Ascending aorta (tissue), 2 donors: Measurements from ENCODE around the gene ABCC3. TPM values are rescaled to one million over a fixed set of nuclear protein-coding genes. Genes with fewer than 3 reads are reported as not detected.
"Not testable (repeated sequence)": the region's sequence is repeated elsewhere in the genome, so short reads cannot be mapped to it uniquely, and the experiment has no call there.

Experiments
- DNase-seq, 2 donors: peaks; one replicate each; pipeline ENCODE4 v3.0.0-alpha.2; 2019; ENCODE audit warnings: low spot score in 2 of 2
- H3K27ac ChIP-seq, 2 donors: fragments of 200-600 bp; sonication (generic); one replicate each; pipeline ENCODE4 v1.5.1; 2016 to 2017; ENCODE audit warnings: mild to moderate bottlenecking in 1 of 2
- H3K27me3 ChIP-seq: fragments of 200-600 bp; sonication (generic); one replicate; pipeline ENCODE4 v1.5.1; 2017
- H3K36me3 ChIP-seq, 2 donors: fragments of 200-600 bp; sonication (generic); one replicate each; pipeline ENCODE4 v1.5.1; 2016
- H3K4me1 ChIP-seq, 2 donors: fragments of 200-600 bp; sonication (generic); one replicate each; pipeline ENCODE4 v1.5.1; 2016 to 2017; ENCODE audit warnings: mild to moderate bottlenecking in 1 of 2
- H3K4me3 ChIP-seq, 2 donors: fragments of 200-600 bp; sonication (generic); one replicate each; pipeline ENCODE4 v1.5.1; 2016 to 2017; ENCODE audit warnings: mild to moderate bottlenecking in 1 of 2
- H3K9me3 ChIP-seq, 2 donors: fragments of 200-600 bp; sonication (generic); one replicate each; pipeline ENCODE4 v1.5.1; 2016
- intact Hi-C: fragments of 100-400 bp; cut with DNase I; formaldehyde crosslinking; loops from one replicate; pipeline ENCODE4 v1.15.1; 2023
- total RNA-seq: library from RNA; depleted of rRNA; stranded (reverse); fragments of >200 nt; gene quantifications from one replicate; pipeline ENCODE4 v1.1.0, GENCODE V29; 2016
- TF ChIP-seq, protein P1 (sequence below), 3 experiments: fragments of 200-600 bp in 2 of 3; fragments of 450-650 bp in 1 of 3; sonication (generic) in 2 of 3; IDR thresholded peaks; one replicate each; pipeline ENCODE4 v1.5.1; 2016 to 2019; ENCODE audit warnings: antibody characterized with exemption in 3 of 3, mild to moderate bottlenecking in 1 of 3, moderate library complexity in 1 of 3

The ABCC3 gene
- total RNA-seq, 1 donor from 2014 or later: 30.2 TPM

DNA sequence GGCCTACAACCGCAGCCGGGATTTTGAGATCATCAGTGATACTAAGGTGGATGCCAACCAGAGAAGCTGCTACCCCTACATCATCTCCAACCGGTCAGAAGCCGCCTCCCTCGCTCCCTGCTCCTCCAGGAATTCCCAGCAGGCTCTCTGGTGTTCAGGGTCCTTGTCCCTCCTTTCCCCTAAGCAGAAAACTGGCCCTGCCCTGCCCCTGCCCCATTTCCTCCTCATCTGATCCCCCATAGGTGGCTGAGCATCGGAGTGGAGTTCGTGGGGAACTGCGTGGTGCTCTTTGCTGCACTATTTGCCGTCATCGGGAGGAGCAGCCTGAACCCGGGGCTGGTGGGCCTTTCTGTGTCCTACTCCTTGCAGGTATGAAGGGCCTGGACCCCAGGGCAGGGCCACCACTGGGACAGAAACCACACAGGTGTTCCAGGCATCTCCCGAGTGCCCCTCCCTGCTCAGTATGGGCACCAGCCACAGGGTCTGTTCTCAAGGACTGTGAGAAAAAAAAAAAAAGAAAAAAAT is 43.2 kb downstream of the ABCC3 start:
- intact Hi-C loops: no loop called here
- Histone ChIP-seq H3K9me3 (no peaks in the 10 kb centered on the region), H3K27me3 (no peaks in the 10 kb centered on the region), H3K4me3 (no peak overlapping the region), H3K36me3 (peaks cover 0 to 3% of the 10 kb centered on the region in 2 donors), H3K27ac (no peak overlapping the region), H3K4me1 (peaks cover under 1 to 6% of the 10 kb centered on the region in 2 donors)
- no peak for DNase-seq
- TF ChIP-seq, protein P1, sequence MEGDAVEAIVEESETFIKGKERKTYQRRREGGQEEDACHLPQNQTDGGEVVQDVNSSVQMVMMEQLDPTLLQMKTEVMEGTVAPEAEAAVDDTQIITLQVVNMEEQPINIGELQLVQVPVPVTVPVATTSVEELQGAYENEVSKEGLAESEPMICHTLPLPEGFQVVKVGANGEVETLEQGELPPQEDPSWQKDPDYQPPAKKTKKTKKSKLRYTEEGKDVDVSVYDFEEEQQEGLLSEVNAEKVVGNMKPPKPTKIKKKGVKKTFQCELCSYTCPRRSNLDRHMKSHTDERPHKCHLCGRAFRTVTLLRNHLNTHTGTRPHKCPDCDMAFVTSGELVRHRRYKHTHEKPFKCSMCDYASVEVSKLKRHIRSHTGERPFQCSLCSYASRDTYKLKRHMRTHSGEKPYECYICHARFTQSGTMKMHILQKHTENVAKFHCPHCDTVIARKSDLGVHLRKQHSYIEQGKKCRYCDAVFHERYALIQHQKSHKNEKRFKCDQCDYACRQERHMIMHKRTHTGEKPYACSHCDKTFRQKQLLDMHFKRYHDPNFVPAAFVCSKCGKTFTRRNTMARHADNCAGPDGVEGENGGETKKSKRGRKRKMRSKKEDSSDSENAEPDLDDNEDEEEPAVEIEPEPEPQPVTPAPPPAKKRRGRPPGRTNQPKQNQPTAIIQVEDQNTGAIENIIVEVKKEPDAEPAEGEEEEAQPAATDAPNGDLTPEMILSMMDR (IDR thresholded peaks at IDR 0.05): no peak

DNA sequence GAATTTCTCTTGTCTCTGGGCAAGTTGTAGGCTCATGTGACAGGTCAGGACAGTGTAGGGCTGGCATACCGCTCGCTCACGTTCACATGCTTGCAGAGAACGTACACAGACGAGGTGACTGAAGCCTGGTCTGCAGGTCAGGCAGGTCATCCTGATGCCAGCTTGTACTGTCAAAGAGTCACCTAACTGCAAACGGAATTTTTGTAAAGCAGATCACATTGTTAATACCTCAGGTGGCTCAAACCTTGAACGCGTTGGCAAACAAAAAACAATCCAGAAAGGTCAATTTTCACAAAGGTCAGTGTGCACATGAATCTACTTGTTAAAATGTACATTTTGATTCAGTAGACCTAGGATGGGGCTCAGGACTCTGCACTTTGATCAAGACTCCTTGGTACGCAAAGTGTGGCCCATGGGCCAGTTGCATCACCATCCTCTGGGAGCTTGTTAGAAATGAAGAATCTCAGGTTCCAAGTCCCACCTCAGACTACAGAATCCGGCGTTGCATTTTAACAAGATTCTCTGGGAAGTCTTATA is 44.4 kb downstream of the ABCC3 start:
- DNase-seq: no peak
- intact Hi-C loops: no loop called here
- Histone ChIP-seq H3K36me3 (peaks cover 0 to 3% of the 10 kb centered on the region in 2 donors), H3K27ac (no peak overlapping the region), H3K27me3 (no peaks in the 10 kb centered on the region), H3K4me3 (no peak overlapping the region), H3K4me1 (no peaks in the 10 kb centered on the region), H3K9me3 (no peaks in the 10 kb centered on the region)
- TF ChIP-seq, protein P1 (IDR thresholded peaks at IDR 0.05): no peak

DNA sequence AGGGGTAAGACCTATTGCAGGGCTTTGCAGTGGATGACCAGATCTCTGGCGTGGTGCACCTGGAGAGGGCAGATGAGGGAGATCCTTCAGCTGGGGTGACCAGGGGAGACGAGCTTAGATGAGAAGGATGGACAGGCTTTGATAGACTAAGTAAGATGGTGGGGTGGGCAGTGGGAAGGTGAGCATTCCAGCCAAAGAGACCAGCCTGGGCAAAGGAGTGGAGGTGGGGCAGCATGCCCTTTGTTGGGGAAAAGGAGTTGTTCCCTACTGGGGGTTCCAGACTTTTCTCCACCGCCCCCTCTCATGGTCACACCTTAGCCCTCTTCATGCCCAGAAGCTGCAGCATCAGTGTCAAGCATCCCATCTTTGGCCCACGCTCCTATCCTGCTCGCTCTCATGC is 45.4 kb downstream of the ABCC3 start:
- TF ChIP-seq, protein P1 (IDR thresholded peaks at IDR 0.05): no peak
- intact Hi-C loops: loop anchor here (2.0 kb wide), 1 partner anchor 49 kb away; no protein-coding TSS in a partner anchor
- no peaks in the 10 kb centered on the region for H3K27me3 ChIP-seq

DNA sequence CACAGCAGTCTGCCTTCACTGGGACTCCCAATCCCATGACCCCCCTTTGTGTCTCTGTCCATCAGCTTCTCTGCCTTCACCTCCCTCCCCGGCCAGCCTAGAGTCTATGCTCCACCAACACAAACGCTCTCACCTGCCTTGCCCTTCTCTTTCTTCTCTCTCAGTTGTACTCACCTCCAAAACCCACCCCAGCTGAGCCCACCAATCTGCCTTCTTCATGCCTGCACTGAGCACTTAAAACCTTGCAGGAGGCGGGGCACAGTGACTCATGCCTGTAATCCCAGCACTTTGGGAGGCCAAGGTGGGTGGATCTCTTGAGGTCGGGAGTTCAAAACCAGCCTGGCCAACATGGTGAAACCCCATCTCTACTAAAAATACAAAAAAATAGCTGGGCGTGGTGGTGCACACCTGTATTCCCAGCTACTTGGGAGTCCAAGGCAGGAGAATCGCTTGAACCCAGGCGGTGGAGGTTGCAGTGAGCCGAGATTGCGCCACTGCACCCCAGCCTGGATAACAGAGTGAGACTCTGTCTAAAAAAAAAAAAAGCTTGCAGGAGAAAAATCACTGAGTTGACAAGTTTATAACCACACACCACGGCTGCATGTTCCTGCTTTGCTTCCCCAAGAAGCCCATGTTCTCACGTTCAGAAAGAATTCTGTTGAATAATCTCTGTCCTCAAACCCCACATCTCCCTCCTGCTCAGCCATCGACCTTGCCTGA is 46.0 kb downstream of the ABCC3 start:
- DNase-seq, H3K27ac ChIP-seq, H3K36me3 ChIP-seq, H3K27me3 ChIP-seq, H3K4me3 ChIP-seq, H3K9me3 ChIP-seq, H3K4me1 ChIP-seq: not testable (repeated sequence)
- intact Hi-C loops: loop anchor here (2.0 kb wide), 1 partner anchor 50 kb away; no protein-coding TSS in a partner anchor

More for the DNA sequence above, 45.4 kb downstream of the ABCC3 start:
- peaks cover 0 to 3% of the 10 kb centered on the region in 2 donors for H3K36me3 ChIP-seq
- no peaks in the 10 kb centered on the region for H3K9me3 ChIP-seq
- H3K4me3 ChIP-seq: no peak overlapping the region
- no peak overlapping the region for H3K27ac ChIP-seq
- H3K4me1 ChIP-seq: no peaks in the 10 kb centered on the region
- no peak for DNase-seq

DNA sequence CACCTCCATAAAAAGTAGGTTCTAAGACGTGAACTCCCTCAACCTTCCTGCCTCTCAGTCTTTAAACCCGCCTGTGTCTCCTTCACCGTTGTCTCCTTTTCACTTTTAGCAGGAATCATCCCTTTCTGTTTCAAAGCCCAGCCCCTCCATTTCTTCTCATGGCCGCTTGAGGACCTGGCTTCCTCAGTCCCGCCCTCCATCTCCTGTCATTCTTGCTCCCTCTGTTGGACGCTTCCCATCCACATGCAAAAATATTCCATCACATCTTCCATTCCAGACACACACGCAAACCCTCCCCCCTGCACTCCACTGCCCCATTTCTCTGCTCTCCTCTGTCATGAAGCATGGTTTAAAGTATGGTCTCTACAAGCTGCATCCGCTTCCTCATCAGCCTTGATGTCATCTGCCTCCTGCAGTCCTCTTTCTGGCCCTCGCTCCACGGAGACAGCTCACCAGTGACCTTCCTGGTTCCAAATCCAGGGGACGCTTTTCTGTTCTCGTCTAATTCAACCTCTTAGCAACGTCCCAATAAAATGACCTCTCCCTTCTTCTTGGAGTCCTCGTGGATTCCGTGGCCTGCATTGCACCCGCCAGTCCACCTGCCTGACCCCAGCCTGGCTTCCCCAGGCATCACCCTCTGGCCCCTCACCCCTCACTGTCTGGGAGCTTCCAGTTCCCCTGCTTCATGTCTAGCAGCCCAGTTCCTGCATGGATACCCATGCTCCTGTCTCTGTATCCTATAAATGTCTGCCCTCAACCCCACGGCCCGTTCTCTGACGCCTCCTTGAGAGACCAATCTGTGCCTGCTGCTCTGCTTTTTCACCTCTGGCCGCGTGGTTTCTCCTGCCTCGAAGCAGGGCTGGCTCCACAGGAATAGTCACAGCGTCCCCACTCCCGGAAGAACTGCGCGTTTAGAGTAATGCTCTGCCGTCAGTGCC is 46.9 kb downstream of the ABCC3 start:
- no peaks in the 10 kb centered on the region for H3K27me3 ChIP-seq
- H3K9me3 ChIP-seq: no peaks in the 10 kb centered on the region
- no peaks in the 10 kb centered on the region for H3K36me3 ChIP-seq
- TF ChIP-seq, protein P1 (IDR thresholded peaks at IDR 0.05): peak; percentile 34 to 55 (median 54)
- no peak overlapping the region for H3K4me3 ChIP-seq
- H3K4me1 ChIP-seq: peaks cover 5 to 7% of the 10 kb centered on the region in 2 donors
- intact Hi-C loops: loop anchor here (2.0 kb wide), 1 partner anchor 51 kb away; no protein-coding TSS in a partner anchor
- no peak for DNase-seq
- no peak overlapping the region for H3K27ac ChIP-seq
